Measurements from ENCODE around the gene FOXP1. TPM values are rescaled to one million over a fixed set of nuclear protein-coding genes. Genes with fewer than 3 reads are reported as not detected.

Gene FOXP1
- total RNA-seq, 2 donors from 2014 or later = 101 to 171 TPM

- Mint-ChIP-seq H3K27me3 (no peaks in the 10 kb centered on the region), H3K36me3 (ENCODE audit: low read depth) (peaks cover 39% of the 10 kb centered on the region), H3K4me3 (peak overlapping the region; percentile 96), H3K4me1 (peaks cover 37% of the 10 kb centered on the region), H3K27ac (peak overlapping the region; percentile 97), H3K9me3 (no peaks in the 10 kb centered on the region)
- ATAC-seq (replicated peaks) = peak; percentile 69
Measured at GRCh38 chr3:71130471-71131374, 452.8 kb downstream of the FOXP1 start.

GRCh38 chr3:71129611-71130431 is 453.7 kb downstream of the FOXP1 start:
- peak; percentile 13 for ATAC-seq (replicated peaks)
- peak overlapping the region; percentile 97 for H3K27ac Mint-ChIP-seq
- peak overlapping the region; percentile 96 for H3K4me3 Mint-ChIP-seq
- no peaks in the 10 kb centered on the region for H3K9me3 Mint-ChIP-seq
- peaks cover 48% of the 10 kb centered on the region for H3K36me3 Mint-ChIP-seq (ENCODE audit: low read depth)
- no peaks in the 10 kb centered on the region for H3K27me3 Mint-ChIP-seq
- peaks cover 46% of the 10 kb centered on the region for H3K4me1 Mint-ChIP-seq

GRCh38 chr3:71128961-71129360 is 454.6 kb downstream of the FOXP1 start:
- Mint-ChIP-seq H3K27me3 (no peaks in the 10 kb centered on the region), H3K36me3 (ENCODE audit: low read depth) (peaks cover 53% of the 10 kb centered on the region), H3K27ac (peak overlapping the region; percentile 97), H3K9me3 (no peaks in the 10 kb centered on the region), H3K4me3 (peak overlapping the region; percentile 96), H3K4me1 (peaks cover 45% of the 10 kb centered on the region)
- ATAC-seq (replicated peaks) = peak; percentile 5

GRCh38 chr3:71127844-71128243 is 455.7 kb downstream of the FOXP1 start:
- ATAC-seq (replicated peaks) = no peak
- Mint-ChIP-seq H3K36me3 (ENCODE audit: low read depth) (peaks cover 60% of the 10 kb centered on the region), H3K27ac (peak overlapping the region; percentile 97), H3K27me3 (no peaks in the 10 kb centered on the region), H3K4me1 (peaks cover 48% of the 10 kb centered on the region), H3K4me3 (peak overlapping the region; percentile 96), H3K9me3 (no peaks in the 10 kb centered on the region)

- Mint-ChIP-seq H3K4me1 (peaks cover 54% of the 10 kb centered on the region), H3K4me3 (peak overlapping the region; percentile 96), H3K36me3 (ENCODE audit: low read depth) (peaks cover 63% of the 10 kb centered on the region), H3K9me3 (no peaks in the 10 kb centered on the region), H3K27me3 (no peaks in the 10 kb centered on the region), H3K27ac (peak overlapping the region; percentile 97)
- ATAC-seq (replicated peaks) = peak; percentile 62
Measured at GRCh38 chr3:71127052-71127831, 456.3 kb downstream of the FOXP1 start.

- peak; percentile 43 for ATAC-seq (replicated peaks)
- Mint-ChIP-seq H3K9me3 (no peaks in the 10 kb centered on the region), H3K27me3 (no peaks in the 10 kb centered on the region), H3K4me1 (peaks cover 60% of the 10 kb centered on the region), H3K27ac (peak overlapping the region; percentile 81), H3K36me3 (ENCODE audit: low read depth) (peaks cover 78% of the 10 kb centered on the region), H3K4me3 (peak overlapping the region; percentile 96)
Measured at GRCh38 chr3:71125738-71126137, 457.8 kb downstream of the FOXP1 start.

GRCh38 chr3:71124048-71124447 is 459.5 kb downstream of the FOXP1 start:
- H3K36me3 Mint-ChIP-seq (ENCODE audit: low read depth) = peaks cover 78% of the 10 kb centered on the region

GRCh38 chr3:71122641-71123040 is 460.9 kb downstream of the FOXP1 start:
- H3K4me1 Mint-ChIP-seq = peaks cover 78% of the 10 kb centered on the region
- no peaks in the 10 kb centered on the region for H3K9me3 Mint-ChIP-seq
- no peak overlapping the region for H3K27ac Mint-ChIP-seq
- no peak for ATAC-seq (replicated peaks)
- peak overlapping the region; percentile 55 for H3K4me3 Mint-ChIP-seq
- no peaks in the 10 kb centered on the region for H3K27me3 Mint-ChIP-seq
- H3K36me3 Mint-ChIP-seq (ENCODE audit: low read depth) = peaks cover 84% of the 10 kb centered on the region

More at GRCh38 chr3:71124048-71124447, 459.5 kb downstream of the FOXP1 start:
- Mint-ChIP-seq H3K27ac (no peak overlapping the region), H3K4me3 (peak overlapping the region; percentile 96), H3K4me1 (peaks cover 75% of the 10 kb centered on the region), H3K9me3 (no peaks in the 10 kb centered on the region), H3K27me3 (no peaks in the 10 kb centered on the region)
- ATAC-seq (replicated peaks) = no peak

- Mint-ChIP-seq H3K36me3 (ENCODE audit: low read depth) (peaks cover 88% of the 10 kb centered on the region), H3K4me3 (peak overlapping the region; percentile 55)
- ATAC-seq (replicated peaks) = peak; percentile 42
Measured at GRCh38 chr3:71121429-71122167, 461.9 kb downstream of the FOXP1 start.

GRCh38 chr3:71120012-71120411 is 463.5 kb downstream of the FOXP1 start:
- peaks cover 88% of the 10 kb centered on the region for H3K36me3 Mint-ChIP-seq (ENCODE audit: low read depth)
- peak overlapping the region; percentile 49 for H3K4me3 Mint-ChIP-seq
- ATAC-seq (replicated peaks) = no peak
- no peaks in the 10 kb centered on the region for H3K9me3 Mint-ChIP-seq
- peak overlapping the region; percentile 41 for H3K27ac Mint-ChIP-seq
- H3K27me3 Mint-ChIP-seq = no peaks in the 10 kb centered on the region
- peaks cover 69% of the 10 kb centered on the region for H3K4me1 Mint-ChIP-seq

More at GRCh38 chr3:71121429-71122167, 461.9 kb downstream of the FOXP1 start:
- Mint-ChIP-seq H3K27ac (peak overlapping the region; percentile 21), H3K4me1 (peaks cover 78% of the 10 kb centered on the region), H3K27me3 (no peaks in the 10 kb centered on the region), H3K9me3 (no peaks in the 10 kb centered on the region)

GRCh38 chr3:71119171-71119570 is 464.4 kb downstream of the FOXP1 start:
- Mint-ChIP-seq H3K4me1 (peaks cover 66% of the 10 kb centered on the region), H3K36me3 (ENCODE audit: low read depth) (peaks cover 86% of the 10 kb centered on the region), H3K27me3 (no peaks in the 10 kb centered on the region), H3K4me3 (peak overlapping the region; percentile 49), H3K9me3 (no peaks in the 10 kb centered on the region), H3K27ac (peak overlapping the region; percentile 15)
- peak; percentile 39 for ATAC-seq (replicated peaks)

- Mint-ChIP-seq H3K9me3 (no peaks in the 10 kb centered on the region), H3K27me3 (no peaks in the 10 kb centered on the region), H3K4me3 (no peak overlapping the region), H3K36me3 (ENCODE audit: low read depth) (peaks cover 83% of the 10 kb centered on the region), H3K27ac (no peak overlapping the region), H3K4me1 (peaks cover 63% of the 10 kb centered on the region)
- ATAC-seq (replicated peaks) = no peak
Measured at GRCh38 chr3:71118436-71118835, 465.1 kb downstream of the FOXP1 start.

- peaks cover 61% of the 10 kb centered on the region for H3K4me1 Mint-ChIP-seq
- no peaks in the 10 kb centered on the region for H3K9me3 Mint-ChIP-seq
- ATAC-seq (replicated peaks) = peak; percentile 41
- no peaks in the 10 kb centered on the region for H3K27me3 Mint-ChIP-seq
- peaks cover 83% of the 10 kb centered on the region for H3K36me3 Mint-ChIP-seq (ENCODE audit: low read depth)
- H3K4me3 Mint-ChIP-seq = peak overlapping the region; percentile 44
- H3K27ac Mint-ChIP-seq = peak overlapping the region; percentile 73
Measured at GRCh38 chr3:71117572-71118247, 465.8 kb downstream of the FOXP1 start.

All from activated T-helper 17 cell treated with anti-CD3 and anti-CD28 coated beads, Interleukin-2, amount 50 U/mL, for 72 hours (primary cell).